NT2/D1 (cell line): ENCODE data around the gene TMEM243.

Experiments used
- SUZ12 ChIP-seq: IDR thresholded peaks from 2 replicates; pipeline ENCODE4 v1.6.1; 2011; ENCODE audit not compliant: insufficient read length, insufficient read depth; ENCODE audit errors: extremely low read depth
- YY1 ChIP-seq: IDR thresholded peaks from 2 replicates; pipeline ENCODE4 v1.6.1; 2011; ENCODE audit not compliant: insufficient read length, insufficient read depth

GRCh38 chr7:87219545-87220025 lies at the start of gene TMEM243:
- TF ChIP-seq SUZ12 (no peak), YY1 (no peak)
